GM21786 (cell line): ENCODE results near the gene S1PR3.
"Not testable (repeated sequence)": the region's sequence is repeated elsewhere in the genome, so short reads cannot be mapped to it uniquely, and the experiment has no call there.

ENCODE experiments used
- ATAC-seq: cut with Tn5 transposase; IDR thresholded peaks from one replicate; pipeline ENCODE4 v1.9.1; 2021; ENCODE audit not compliant: unreplicated experiment

The S1PR3 gene

GRCh38 chr9:88991066-88992034 lies at the start of gene S1PR3:
TSS of gene S1PR3 (plus strand) at chr9:88991468. CDS start at chr9:89001201, 9,733 bp downstream.
- ATAC-seq: no peak

DNA sequence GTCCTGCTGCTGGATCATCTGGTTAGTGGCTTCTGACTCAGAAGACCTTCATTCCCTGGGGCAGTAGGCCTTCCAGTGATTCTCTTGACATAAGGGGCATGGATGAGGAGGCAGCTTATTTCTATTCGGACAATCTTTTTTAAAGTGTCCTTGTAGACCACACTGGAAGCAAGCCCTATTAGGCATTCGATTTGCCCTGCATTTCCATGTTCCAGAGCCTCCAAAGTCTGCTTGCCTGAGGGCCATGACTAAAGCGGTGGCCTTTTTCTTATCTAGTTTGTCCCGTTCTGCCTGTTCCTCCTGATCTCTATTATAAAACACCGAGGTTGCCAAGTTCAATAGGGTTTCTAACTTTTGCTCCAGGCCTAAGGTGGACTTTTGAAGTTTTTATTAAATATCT lies 49.7 kb upstream of the S1PR3 start:
- ATAC-seq: not testable (repeated sequence)

GRCh38 chr9:88942411-88942810 lies 48.9 kb upstream of the S1PR3 start:
- no peak for ATAC-seq

DNA sequence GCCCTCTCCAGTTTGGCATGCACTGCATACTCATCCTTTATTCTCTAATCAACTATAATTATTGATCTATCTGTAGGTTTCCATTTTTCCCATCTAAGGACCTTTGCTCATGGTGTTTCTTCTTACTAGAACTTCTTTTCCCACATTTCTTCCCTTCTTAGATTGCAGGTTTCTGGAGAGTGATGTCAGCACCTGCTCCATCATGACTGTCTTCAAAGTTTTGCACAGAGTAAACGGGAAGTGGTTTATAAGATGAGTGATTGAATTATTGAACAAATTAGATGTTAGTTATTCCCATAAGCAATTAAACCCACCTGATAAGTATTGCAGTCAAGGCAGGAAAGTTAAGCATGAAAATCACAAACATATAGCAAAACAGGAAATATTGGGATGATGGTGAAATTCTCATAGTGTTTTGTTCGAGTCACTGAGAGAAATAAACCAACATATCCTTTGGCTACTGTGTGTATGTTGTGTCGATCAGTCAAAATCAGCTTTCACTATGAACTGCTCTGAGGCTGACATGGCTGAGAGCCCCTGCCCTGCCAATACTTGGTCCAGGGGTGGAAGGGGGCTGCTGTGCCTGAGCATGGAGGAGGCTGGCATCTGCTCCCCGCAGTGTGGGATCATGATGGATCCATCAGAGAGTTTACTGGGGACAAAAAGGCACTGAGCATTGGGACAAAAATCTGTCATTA lies 45.5 kb upstream of the S1PR3 start:
- ATAC-seq: no peak

- no peak for ATAC-seq
These were observed 43.4 kb upstream of the S1PR3 start for GRCh38 chr9:88947581-88948573.

GRCh38 chr9:88949425-88949824 lies 41.8 kb upstream of the S1PR3 start:
- no peak for ATAC-seq

DNA sequence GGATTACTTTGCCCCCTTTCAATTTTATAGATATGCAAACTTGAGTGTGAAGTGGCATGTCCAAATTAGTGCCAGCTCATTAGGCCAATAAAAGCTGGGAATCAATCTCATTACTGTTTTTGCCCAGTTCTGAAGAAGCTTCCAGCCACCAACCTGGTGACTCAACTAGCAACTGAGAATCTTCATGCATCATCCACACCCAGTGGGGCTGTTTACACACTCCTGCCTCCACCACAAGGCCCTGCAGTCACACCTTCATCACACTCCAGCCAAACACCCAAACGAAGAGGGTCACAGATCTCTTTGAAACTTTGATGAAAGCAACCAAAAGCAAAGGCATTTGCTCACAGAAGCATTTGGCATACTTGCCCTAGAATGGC lies 41.3 kb upstream of the S1PR3 start:
- no peak for ATAC-seq

DNA sequence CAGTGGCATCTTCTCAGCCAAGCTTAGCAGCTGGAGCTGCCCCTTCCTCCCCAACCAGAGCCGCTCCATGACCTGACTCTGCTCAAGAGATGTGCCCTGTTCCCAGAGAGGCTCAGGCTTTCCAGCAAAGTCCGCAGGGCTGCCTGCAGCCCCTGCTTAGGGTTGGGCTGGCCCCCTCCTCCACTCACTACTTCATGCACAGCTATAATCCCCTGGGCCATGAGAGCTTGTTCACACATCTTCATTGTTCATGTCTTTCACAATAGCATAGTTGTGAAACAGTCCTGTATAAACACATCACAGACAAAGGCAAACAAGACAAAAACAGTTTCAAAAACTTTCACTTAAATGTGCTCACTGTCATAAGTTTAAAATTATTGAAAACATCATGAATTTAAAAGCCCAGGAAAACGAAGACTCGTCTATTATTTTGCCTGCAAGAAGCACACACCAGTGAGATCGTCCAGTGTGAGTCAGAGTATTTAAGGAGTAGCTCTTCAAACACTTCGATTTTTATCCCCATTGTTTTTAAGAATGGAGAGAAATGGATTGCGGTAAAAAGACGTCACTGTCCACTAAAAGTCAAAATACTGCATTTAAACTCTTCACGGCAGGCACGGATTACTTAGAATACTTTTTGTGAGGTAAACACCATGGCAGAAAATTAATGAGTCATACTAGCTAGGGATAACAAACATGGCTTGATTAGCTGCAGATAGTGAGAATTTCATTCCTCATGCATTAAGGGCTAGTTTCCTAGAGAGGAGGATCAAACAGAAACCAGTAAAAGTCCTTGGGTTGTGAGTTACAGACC lies 40.7 kb upstream of the S1PR3 start:
- no peak for ATAC-seq

GRCh38 chr9:88951155-88951542 lies 40.1 kb upstream of the S1PR3 start:
- no peak for ATAC-seq

- ATAC-seq: no peak
These were observed 39.1 kb upstream of the S1PR3 start for GRCh38 chr9:88952086-88952615.

GRCh38 chr9:88952976-88953375 lies 38.3 kb upstream of the S1PR3 start:
- no peak for ATAC-seq

- ATAC-seq: no peak
These were observed 37.8 kb upstream of the S1PR3 start for GRCh38 chr9:88953381-88954029.

GRCh38 chr9:88954066-88954465 lies 37.2 kb upstream of the S1PR3 start:
- no peak for ATAC-seq

- no peak for ATAC-seq
These were observed 33.7 kb upstream of the S1PR3 start for GRCh38 chr9:88957526-88957925.

DNA sequence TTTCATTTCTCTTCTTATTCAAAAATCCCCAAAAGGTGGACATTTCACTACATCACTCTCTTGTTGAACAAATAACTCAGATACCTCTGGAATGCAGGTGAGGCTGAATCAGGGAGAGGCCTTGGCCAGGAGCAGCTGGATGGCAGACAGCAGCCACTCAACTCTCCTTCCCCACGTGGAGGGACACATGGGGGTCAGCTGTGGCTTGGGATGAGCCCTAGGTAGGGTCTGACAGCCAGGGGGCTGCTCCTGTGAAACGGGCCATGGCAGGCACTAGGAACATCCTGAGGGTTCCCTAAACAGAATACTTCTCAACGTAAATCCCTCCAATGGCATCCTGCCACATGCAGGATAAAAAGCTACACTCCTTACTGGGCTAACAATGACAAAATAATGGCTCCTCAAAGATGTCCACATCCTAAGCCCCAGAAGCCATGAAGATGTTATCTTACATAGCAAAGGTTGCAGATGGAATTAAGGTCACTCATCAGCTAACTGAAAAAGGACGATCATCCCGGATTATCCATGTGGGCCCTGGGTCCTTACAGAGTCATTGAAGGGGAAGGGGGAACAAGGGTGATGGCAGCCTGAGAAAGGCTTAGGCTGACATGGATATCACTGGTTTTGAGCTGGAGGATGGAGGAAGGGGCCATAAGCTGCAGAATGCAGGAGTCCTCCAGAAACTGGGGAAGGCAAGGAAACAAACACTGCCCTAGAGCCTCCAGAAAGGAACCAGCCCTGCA lies 31.4 kb upstream of the S1PR3 start:
- ATAC-seq: no peak

DNA sequence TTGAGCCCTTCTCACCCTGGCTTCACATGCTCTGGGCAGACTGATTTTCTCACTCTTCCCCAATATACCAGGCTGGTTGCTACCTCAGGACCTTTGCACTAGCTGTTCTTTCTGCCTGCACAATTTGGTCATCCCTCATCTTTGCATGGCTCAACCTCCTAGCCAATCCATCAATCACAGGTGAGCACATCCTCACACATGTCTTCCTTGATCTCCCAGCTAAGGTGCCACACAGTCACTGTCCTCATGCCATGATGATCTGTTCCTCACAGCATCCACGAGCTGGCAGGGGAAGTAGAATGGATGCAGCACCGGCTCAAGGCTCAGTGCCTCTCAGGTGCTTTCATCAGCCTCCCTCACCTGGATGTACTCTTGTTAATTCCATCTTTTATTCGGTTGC lies 30.6 kb upstream of the S1PR3 start:
- no peak for ATAC-seq

DNA sequence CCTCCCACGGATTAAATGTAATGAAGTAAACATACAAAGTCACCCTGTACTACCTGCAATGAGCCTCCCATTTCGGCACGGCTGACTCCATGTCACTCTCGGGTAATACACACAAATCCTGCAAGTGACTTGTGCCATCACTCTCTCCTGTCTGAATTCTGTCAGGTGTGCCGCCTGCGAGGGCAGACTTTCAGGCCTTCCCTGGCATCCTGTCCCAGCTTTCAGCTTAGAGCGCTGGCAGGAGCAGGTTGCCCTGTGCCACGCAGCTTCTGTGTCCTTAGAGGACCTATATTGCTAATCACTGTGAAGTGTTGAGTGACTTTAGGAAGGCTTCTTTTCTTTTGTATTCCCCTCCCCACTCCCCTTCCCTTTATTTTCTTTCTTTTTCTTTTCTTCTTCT lies 25.8 kb upstream of the S1PR3 start:
- no peak for ATAC-seq

DNA sequence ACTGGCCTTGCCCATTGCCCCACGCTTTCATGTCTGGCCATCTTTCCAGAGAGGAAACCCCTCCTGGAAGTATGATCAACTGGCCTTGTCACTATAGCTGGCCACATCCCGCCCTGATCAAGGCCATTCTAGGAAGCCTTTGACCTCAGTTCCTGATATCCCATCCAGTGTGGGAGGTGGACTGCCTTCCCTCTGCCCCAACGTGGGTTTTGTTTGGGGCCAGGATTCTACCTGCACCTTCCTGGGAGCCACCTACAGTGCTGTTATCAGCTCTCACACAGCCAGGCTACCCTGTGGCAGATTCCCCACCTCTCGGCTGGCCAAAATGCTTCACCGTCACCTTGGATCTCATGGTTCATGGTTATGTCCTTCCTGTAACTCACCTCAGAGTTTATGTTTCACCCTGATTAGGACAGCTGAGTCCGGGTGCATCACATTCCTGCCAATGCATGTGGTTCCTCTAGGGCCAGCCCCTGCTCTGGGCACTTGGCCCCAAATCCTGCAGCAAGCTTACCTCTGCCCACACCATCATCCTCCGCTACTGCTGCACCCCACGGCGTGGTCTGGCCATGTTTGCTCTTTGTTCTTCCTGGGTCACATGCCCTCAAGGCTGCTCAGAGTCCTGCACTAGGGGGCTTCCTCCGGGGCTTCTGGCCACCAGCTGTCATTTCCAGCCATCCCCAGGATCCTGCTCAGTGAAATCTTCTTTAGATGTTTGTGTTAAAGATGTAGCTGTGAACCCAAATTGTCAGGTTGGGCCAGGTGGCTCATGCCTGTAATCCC lies 24.2 kb upstream of the S1PR3 start:
- ATAC-seq: no peak
